Tibial nerve (tissue), 4 donors: Measurements from ENCODE around the gene BMP7.

Source experiments
- EP300 ChIP-seq, 2 donors: sonication (generic); formaldehyde crosslinking; IDR thresholded peaks; one replicate each; pipeline ENCODE4 v1.6.1; 2017; ENCODE audit warnings: antibody characterized with exemption in 2 of 2, mild to moderate bottlenecking in 1 of 2
- POLR2A ChIP-seq, 2 donors: fragments of 450-650 bp; IDR thresholded peaks; one replicate each; pipeline ENCODE4 v1.6.1; 2017; ENCODE audit warnings: antibody characterized with exemption in 2 of 2, mild to moderate bottlenecking in 2 of 2, moderate library complexity in 2 of 2
- TF ChIP-seq, protein P1 (sequence below), 5 experiments: fragments of 200-600 bp in 3 of 5; fragments of 450-650 bp in 2 of 5; sonication (generic) in 3 of 5; IDR thresholded peaks; one replicate each; pipeline ENCODE4 v1.5.1; 2016 to 2019; ENCODE audit warnings: antibody characterized with exemption in 5 of 5, mild to moderate bottlenecking in 3 of 5, moderate library complexity in 2 of 5

DNA sequence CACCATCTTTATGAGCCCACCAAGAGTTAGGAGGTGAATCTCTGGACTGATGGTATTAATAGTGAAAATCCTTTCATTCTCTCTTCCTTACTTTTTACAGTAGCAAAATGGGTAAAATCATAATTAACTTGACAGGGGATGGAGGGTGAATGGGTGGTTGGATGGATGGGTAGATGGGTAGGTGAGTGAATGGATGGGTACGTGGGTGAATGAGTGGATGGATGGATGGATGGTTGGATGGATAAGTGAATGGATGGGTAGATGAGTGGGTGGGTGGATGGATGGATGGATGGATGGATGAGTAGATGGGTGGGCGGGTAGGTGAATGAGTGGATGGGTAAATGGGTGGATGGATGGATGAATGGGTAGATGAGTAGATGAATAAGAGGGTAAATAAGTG, 63.2 kb downstream of the BMP7 start:
- TF ChIP-seq, protein P1, sequence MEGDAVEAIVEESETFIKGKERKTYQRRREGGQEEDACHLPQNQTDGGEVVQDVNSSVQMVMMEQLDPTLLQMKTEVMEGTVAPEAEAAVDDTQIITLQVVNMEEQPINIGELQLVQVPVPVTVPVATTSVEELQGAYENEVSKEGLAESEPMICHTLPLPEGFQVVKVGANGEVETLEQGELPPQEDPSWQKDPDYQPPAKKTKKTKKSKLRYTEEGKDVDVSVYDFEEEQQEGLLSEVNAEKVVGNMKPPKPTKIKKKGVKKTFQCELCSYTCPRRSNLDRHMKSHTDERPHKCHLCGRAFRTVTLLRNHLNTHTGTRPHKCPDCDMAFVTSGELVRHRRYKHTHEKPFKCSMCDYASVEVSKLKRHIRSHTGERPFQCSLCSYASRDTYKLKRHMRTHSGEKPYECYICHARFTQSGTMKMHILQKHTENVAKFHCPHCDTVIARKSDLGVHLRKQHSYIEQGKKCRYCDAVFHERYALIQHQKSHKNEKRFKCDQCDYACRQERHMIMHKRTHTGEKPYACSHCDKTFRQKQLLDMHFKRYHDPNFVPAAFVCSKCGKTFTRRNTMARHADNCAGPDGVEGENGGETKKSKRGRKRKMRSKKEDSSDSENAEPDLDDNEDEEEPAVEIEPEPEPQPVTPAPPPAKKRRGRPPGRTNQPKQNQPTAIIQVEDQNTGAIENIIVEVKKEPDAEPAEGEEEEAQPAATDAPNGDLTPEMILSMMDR (IDR thresholded peaks at IDR 0.05) = no peak
- TF ChIP-seq POLR2A (IDR thresholded peaks at IDR 0.05) (no peak), EP300 (IDR thresholded peaks at IDR 0.05) (no peak)
